GM19467 (cell line): ENCODE data around the gene LCMT1.

Experiments used
- ATAC-seq: cut with Tn5 transposase; IDR thresholded peaks from one replicate; pipeline ENCODE4 v1.9.1; 2021; ENCODE audit warnings: mild to moderate bottlenecking, moderate library complexity; ENCODE audit not compliant: unreplicated experiment

LCMT1 gene

GRCh38 chr16:25192096-25192495, 80.6 kb downstream of the LCMT1 start:
- no peak for ATAC-seq

GRCh38 chr16:25194273-25194878, 82.8 kb downstream of the LCMT1 start:
- no peak for ATAC-seq

- ATAC-seq = no peak
These were observed 86.5 kb downstream of the LCMT1 start for GRCh38 chr16:25198021-25198420.

- ATAC-seq = no peak
These were observed 87.9 kb downstream of the LCMT1 start for GRCh38 chr16:25199457-25199856.

- no peak for ATAC-seq
These were observed 99.2 kb downstream of the LCMT1 start for GRCh38 chr16:25210758-25211157.

- ATAC-seq = no peak
These were observed 101.1 kb downstream of the LCMT1 start for GRCh38 chr16:25212636-25213035.

GRCh38 chr16:25213709-25214397, 102.3 kb downstream of the LCMT1 start:
- ATAC-seq = no peak

GRCh38 chr16:25217112-25217511, 105.6 kb downstream of the LCMT1 start:
- ATAC-seq = no peak

GRCh38 chr16:25217921-25218320, 106.4 kb downstream of the LCMT1 start:
- no peak for ATAC-seq

GRCh38 chr16:25219070-25219737, 107.7 kb downstream of the LCMT1 start:
- ATAC-seq = no peak

GRCh38 chr16:25222959-25223358, 111.4 kb downstream of the LCMT1 start:
- no peak for ATAC-seq

GRCh38 chr16:25223964-25224363, 112.4 kb downstream of the LCMT1 start:
- ATAC-seq = no peak

GRCh38 chr16:25224731-25225319, 113.3 kb downstream of the LCMT1 start:
- ATAC-seq = no peak
